ENCODE measurements around the gene NEK5.

- no peak for TF ChIP-seq CTCF (IDR thresholded peaks at IDR 0.05)
- no peak for TF ChIP-seq ZFX (IDR thresholded peaks at IDR 0.05; ENCODE audit: borderline replicate concordance)
These were observed 108.7 kb downstream of the NEK5 start for GRCh38 chr13:52020191-52020590.

Data from 22Rv1 (cell line).